HG03108 (cell line): ENCODE data around the gene TRIM33.
"Not testable (repeated sequence)": the region's sequence is repeated elsewhere in the genome, so short reads cannot be mapped to it uniquely, and the experiment has no call there.

Experiments used
- ATAC-seq: cut with Tn5 transposase; IDR thresholded peaks from one replicate; pipeline ENCODE4 v1.9.1; 2021; ENCODE audit warnings: moderate library complexity; ENCODE audit not compliant: unreplicated experiment

The TRIM33 gene

DNA sequence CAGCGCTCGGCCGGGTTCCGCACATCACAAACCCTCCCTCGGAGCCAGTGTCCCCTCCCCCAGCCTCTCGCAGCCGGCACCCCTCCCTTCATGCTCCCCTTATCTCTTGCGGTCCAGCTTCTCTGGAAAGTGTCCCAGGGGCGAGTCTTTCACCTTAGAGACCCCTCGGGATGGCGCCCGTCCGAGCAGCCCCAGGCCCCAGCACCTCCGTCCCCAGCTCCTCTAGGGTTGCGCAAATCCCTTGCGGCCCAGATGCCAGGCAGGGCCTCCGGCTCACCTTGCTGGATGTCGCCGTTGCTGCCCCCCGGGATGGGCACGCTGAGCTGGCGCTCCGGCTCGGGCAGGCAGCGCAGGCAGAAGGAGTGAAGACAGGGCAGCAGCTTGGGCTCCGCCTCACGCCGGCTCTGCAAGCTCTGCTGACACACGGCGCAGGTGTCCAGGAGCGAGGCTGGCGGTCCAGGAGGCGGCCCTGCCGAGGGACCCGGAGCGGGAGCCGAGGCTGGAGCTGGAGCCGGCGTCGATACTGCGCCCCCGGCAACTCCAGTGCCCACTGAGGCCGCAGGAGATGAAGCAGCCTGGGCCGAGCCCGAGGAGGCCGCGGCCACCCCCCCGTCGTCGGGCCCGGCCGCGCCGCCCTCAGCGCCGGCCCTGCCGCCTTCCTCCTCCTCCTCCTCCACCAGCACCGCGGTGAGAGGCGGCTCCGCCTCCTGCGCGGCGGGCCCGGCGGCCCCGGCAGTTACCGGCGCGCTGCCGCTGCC lies 550 bp downstream of the TRIM33 start:
- peak; percentile 51 for ATAC-seq

DNA sequence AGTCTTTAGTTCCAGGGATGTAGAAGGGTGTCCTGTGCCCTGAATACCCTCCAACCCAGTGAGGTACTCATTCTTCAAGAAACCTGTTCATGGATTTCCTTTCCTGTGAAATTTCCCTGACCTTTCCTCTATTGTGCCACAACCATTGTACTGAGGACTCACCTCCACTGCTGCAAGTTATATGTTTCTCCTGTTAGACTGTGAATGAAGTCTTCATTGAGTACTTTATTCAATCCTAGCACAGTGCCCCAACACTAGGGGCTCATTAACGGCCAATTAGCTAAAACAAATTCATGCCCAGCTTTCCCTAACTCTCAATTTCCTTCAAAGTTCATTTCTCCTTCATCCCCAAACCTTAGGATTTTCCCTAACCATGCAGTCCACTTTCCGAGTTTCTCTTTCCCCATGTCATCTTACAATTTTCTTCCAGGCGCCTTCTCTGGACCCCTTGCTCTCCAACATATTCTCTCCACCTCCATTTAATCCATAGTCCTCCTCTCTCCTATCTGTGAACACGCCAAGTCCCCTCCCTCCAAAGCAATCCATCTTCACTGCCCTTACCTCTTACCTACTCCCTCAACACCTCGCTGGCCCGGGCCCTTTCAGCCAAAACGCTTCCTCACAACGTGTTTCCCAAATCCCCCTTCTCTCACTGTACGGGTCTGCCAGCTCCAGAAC lies 1.3 kb downstream of the TRIM33 start:
- ATAC-seq, result no peak

DNA sequence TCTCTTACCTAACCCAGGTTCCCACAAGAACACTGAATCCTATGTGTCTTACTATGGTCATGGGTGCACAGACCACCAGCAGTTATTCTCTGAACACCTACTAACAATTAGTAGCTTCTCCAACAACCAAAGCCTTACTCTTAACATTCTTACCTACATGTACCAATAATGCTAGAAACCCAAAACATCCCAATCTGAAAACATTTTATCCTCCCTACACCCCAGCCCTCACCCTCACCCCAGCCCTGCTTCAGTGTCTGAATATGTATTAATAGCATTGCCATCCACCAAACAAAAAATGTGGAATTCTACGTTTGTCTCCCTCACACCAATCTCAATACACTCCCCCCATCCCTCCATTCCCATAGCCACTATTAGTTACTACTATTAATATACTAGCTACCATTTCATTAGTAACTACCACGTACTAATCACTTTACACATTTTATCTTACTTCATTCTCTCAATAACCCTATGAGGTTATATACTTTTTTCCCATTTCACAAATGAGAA lies 2.6 kb downstream of the TRIM33 start:
- no peak for ATAC-seq

DNA sequence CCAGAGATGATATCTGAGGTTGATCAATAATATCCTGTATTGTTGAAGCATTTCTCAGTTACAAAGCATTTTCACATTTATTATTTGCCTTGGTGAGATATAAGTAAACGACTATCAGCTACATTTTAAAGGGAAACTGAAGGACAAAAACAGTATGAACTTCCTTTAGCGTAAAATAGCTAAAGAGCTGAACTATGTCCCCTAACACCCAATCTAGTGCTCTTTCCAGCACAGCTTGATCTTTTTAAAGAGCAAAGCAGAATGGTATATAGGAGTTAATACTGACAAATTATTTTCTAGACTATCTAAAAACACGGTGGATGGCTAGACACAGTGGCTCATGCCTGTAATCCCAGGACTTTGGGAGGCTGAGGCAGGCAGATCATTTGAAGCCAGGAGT lies 3.5 kb downstream of the TRIM33 start:
- no peak for ATAC-seq

DNA sequence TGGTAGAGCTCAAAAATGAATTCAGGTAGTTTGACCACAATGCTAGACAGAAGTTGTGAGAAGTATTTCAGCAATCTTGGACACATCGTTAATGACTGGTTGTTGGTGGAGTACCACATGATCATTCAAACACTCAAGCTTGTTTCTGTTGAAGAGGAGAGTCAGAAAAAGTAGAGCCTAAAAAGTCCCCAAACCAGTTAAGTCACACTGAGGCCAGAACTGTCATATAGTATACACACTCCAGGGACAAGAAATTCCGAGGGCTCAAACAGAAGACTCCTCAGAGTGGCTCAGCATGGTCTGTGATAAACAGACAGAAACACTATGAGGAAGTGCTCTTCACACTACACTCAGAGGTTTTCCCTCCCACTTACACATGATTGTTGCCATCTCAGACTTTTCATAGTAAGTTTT lies 5.8 kb downstream of the TRIM33 start:
- ATAC-seq, result no peak

DNA sequence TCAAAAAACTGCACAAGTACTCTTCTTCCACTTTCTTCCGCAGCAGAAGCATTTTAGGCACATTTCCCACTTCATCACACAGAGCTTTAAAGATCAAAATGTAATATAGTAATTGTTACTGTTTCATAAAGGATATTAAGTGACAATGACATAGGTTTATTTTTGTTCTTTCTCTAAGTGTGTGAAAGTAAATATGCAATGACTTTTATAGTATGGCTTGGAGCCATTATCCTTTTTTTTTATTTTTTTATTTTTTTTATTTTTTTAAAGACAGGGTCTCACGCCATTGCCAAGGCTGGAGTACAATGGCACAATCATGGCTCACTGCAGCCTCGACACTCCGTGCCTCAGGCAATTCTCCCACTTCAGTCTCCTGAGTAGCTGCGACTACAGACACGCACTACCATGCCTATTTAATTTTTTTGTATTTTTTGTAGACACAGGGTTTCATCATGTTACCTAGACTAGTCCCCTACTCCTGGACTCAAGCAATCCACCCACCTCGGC lies 7.0 kb downstream of the TRIM33 start:
- ATAC-seq, result no peak

DNA sequence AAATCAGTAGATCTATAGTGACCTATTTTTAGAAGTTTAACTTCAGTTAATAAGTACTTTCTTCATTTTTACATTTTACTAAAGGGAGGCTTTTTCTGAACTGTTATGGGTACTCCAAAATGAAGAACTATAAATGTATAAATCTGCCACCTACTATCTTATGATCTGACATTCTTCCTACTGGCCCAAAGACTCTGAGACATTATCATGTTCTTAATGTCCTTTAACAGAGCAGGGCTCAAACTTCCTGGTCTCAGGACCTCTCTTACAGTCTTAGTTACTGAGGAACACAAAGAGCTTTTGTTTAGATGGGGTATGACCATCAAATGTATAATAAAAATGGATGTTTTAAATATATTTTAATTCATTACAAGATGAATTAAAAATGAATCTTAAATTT lies 8.9 kb downstream of the TRIM33 start:
- ATAC-seq, result no peak

DNA sequence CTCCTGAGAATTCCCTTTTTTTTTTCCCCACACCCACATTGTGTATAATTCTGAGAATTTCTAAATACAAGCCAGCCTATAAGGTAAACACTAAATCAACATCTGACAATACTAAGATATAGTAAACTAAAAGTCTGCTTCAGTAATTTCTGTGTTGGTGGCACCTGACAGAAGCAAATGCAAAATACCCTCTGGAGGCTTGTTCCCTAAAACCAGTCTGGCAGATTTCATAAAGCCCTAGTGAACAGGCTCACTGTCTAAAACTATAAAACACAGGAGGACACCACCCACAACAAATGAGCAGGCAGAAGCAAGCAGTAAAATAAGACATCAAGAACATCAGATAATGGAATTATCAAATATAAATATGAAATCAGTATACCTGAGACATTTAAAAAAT lies 11.5 kb downstream of the TRIM33 start:
- ATAC-seq, result no peak

DNA sequence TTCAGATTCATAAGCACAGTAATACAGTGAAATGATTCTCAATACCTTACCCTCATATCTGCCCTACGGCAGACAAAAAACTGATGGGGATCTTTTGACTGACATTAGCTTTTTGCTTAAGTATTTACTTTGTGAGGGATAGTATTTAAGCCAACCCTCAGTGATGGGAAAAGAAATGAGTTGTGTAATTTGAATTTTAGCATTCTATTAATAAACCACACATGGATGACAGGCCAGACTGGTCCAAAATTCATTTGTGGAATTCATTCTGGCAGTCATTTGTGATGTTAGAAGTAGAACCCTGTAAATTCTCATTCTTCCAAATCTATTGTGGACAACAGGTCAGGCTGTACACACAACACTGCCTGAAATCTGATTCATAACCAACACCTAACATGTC lies 14.9 kb downstream of the TRIM33 start:
- no peak for ATAC-seq

DNA sequence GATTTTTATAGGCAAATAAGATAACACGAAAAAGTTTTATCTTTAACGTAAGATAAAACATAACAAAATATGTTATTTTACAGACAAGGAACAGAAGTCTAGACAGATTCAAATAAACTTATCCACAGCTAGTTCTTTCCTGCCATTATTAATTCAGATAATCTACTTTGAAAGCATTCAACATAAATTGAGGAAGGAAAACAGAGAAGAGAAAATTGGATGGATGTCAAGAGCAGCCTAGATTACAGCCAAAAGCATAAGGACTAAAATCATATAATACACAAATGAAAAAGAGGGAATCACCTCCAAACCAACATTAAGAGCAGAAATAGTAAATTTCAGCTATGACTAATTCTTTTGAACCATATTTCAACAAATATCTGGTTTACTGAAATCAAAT lies 15.5 kb downstream of the TRIM33 start:
- ATAC-seq, result no peak

DNA sequence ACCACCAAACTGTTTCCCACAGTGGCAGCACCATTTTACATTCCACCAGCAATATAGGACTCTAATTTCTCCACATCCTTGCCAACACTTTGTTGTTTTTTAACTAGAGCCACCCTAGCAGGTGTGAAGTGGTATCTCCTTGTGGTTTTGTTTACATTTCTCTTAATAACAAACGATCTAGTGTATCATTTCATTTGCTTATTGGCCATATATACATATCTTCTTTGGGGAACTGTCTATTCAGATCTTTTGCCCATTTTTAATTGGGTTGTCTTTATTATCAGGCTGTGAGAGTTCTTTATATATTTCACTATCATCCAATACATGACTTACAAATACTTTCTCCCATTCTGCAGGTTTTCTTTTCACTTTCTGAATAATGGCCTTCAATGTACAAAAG lies 18.0 kb downstream of the TRIM33 start:
- ATAC-seq, result no peak

DNA sequence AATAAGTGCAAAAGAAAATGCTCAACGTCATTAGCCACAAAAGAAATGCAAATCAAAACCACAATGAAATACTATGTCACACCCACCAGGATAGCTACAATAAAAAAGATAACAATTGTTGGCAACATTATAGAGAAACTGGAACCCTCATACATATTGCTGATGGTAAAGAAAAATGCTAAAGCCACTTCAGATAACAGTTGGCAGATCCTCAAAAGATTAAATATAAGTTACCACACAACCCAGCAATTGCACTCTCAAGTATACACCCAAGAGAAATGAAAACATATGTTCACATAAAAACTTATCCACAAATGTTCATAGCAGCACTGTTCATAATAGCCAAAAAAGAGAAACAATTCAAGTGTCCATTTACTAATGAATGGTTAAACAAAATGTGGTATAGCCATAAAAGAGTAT lies 20.7 kb downstream of the TRIM33 start:
- ATAC-seq, result no peak

DNA sequence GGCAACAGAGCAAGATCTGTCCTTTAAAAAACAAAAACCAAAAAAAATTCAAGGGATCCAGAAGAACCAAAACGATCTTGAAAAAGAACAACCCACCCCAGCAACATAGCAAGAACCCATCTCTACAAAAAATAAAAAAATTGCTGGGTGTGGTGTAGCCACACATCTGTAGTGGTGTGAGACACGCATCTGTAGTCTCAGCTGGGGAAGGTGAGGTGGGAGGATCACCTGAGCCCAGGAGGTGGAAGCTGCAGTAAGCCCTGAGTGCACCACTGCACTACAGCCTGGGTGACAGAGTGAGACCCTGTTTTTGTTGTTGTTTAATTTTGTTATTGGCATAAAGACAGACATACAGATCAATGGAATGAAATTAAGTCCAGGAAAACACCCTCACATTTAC lies 22.3 kb downstream of the TRIM33 start:
- no peak for ATAC-seq

DNA sequence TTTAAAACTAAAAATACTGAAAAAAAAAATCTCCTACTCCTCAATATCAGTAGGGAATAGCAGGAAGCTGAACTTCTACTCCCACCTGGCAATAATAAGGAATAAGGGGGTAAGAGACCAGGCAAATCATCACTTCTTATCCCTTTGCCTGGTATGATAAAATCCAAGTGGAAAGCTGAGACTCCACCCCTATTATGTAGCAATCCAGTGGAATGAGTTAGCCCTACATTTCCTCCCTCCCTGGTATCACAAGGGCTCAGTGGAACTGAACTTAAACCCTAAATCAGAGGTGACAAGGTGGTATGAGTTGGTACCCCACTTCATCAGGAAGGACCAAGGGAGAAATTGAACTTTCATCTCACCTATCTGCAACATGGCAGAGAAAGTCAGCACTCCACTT lies 25.7 kb downstream of the TRIM33 start:
- no peak for ATAC-seq

DNA sequence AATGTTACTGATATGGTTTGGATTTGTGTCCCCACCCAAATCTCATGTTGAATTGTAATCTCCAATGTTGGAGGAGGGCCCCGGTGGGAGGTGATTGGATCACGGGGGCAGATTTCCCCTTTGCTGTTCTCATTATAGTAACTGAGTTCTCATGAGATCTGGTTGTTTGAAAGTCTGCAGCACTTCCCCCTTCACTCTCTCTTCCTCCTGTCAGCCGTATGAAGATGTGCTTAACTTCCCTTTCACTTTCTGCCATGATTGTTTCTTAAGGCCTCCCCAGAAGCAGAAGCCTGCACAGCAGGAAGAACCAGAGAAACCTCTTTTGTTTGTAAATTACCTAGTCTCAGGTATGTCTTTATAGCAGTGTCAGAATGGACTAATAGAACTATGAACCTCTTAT lies 28.4 kb downstream of the TRIM33 start:
- peak; percentile 59 for ATAC-seq

DNA sequence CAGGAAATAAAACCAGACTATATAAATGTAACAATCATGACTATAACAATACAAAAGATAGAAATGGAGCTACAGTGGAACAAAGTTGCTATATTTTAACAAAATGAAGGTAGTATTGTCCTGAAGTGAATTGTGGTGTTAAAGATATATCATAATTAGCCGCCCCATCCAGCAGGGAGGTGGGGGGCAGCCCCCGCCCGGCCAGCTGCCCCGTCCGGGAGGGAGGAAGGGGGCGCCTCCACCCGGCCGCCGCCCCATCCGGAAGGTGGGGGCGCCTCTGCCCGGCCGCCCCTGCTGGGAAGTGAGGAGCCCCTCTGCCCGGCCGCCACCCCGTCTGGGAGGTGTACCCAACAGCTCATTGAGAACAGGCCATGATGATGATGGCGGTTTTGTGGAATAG lies 31.4 kb downstream of the TRIM33 start:
- not testable (repeated sequence) for ATAC-seq

DNA sequence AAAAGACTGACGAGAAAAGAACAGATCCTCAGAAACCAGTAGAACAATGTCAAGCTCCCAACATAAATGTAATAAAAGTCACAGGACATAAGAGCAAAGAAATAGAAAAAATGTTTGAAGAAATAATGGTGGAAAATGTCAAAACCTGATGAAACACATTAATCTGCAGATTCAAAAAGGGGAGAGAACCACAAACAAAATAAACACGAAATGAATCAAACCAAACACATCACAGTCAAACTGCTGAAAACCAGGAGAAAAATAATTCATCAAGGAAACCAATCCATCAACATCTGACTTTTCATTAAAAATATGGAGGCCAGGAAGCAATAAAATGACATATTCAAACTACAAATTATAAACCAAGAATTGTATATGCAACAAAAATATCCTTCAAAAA lies 31.9 kb downstream of the TRIM33 start:
- no peak for ATAC-seq

DNA sequence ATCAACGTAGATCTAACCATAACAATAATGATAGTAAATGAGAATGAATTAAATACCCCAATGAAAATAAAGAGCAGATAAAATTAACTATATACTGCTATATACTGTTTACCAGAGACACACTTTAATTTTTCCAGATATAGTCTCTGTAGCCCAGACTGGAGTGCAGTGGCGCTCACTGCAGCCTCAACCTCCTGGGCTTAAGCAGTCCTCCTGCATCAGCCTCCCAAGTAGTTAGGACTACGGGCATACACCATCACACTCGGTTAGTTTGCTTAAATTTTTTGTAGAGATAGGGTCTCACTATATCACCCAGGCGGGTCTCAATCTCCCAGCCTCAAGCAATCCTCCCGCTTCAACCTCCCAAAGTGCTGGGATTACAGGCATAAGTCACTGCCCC lies 37.2 kb downstream of the TRIM33 start:
- ATAC-seq, result no peak

DNA sequence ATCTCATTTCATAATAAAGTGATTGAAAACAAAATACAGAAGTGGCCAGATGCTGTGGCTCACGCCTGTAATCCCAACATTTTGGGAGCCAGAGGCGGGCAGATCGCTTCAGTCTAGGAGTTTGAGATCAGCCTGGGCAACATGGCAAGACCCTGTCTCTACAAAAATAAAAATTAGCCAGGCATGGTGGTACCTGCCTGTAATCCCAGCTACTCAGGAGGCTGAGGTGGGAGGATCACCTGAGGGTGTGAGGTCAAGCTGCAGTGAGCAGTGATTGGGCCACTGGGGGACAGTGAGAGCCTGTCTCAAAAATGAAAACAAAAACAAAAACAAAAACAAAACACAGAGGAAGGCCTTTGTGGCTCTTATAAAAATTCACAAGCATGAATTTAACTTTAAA lies 38.6 kb downstream of the TRIM33 start:
- ATAC-seq, result no peak

DNA sequence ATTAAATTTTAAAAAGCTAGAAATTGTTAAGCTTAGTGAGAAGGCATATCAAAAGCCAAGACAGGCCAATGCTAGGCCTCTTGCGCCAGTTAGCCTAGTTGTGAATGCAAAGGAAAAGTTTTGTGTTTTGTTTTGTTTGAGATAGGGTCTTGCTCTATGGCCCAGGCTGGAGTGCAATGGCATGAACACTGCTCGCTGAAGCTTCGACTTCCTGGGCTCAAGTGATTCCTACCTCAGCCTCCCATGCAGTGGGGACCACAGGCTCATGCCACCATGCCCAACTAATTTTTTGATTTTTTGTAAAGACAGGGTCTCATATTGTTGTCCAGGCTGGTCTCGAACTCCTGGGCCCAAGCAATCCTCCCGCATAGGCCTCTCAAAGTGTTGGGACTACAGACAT lies 40.3 kb downstream of the TRIM33 start:
- no peak for ATAC-seq

DNA sequence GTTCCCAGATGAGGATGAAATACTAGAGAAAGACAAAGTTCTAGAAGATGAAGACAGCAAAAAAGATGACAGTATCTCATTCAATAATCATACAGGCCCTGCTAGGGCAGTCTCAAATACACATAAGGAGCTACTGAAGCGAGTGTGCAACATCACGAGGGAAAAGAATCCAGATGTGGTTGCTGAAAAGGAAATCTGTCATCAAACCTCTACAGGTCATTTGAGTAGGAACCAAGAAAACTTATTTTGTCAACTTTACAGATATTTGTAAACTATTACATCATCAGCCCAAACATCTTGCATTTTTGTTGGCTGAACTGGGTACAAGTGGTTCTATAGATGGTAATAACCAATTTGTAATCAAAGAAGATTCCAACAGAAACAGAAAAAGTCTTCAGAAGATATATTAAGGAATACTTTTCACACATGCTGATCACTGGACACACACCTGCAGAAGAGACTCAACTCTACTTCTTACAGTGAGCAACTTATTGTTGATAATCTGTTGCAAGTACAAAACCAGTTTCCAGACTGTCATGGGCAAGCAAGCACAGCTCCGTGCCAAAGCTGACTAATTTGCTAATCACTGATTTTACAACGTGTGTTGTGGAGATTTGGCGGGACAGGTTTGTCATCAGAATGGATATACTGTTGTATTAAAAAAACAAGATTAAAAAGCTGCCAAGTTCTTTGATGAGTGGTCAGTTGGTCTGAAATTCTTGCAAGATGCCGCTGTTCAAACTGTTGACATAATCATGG lies 42.1 kb downstream of the TRIM33 start:
- no peak for ATAC-seq

DNA sequence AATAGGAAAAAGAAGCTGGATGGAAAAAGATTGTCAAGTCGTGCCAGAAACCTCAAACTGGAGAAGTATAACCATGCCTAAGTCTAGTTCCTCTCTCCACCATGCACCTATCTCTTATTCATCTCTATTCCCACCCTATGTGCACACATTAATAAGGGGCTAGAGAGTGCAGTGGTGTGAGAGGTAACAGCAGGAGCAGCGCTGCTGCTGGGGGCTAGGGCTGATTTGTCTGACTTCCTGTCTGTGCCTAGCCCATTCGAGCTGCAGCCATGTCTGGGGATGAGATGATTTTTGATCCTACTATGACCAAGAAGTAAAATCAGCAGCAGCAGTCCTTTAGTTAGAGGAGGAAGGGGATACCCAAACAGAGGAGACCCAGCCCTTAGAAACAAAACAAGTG lies 43.0 kb downstream of the TRIM33 start:
- ATAC-seq, result no peak
